DOHH2 (cell line): ENCODE results near the gene LILRB5.

Experiments used
- H3F3A ChIP-seq: fragments of 200-600 bp; sonication (generic), shearing (Covaris generic); 2 replicates; pipeline ENCODE4 v1.6.0; 2016; ENCODE audit warnings: antibody characterized with exemption, mild to moderate bottlenecking; ENCODE audit not compliant: control insufficient read depth, insufficient read depth
- H3K27ac ChIP-seq: fragments of 200-600 bp; sonication (generic); 2 replicates; pipeline ENCODE4 v1.5.1; 2014; ENCODE audit warnings: low read depth, mild to moderate bottlenecking, low read length, moderate library complexity
- H3K27me3 ChIP-seq: fragments of 200-600 bp; sonication (generic); 2 replicates; pipeline ENCODE4 v1.6.1; 2014; ENCODE audit warnings: mild to moderate bottlenecking, low read length, mixed read lengths; ENCODE audit not compliant: control insufficient read depth
- H3K36me3 ChIP-seq: fragments of 200-600 bp; sonication (generic); 2 replicates; pipeline ENCODE4 v1.6.1; 2014; ENCODE audit warnings: mild to moderate bottlenecking, low read length, moderate library complexity, mixed read lengths; ENCODE audit not compliant: control insufficient read depth
- H3K4me1 ChIP-seq: fragments of 200-600 bp; sonication (generic); 2 replicates; pipeline ENCODE4 v1.6.1; 2014; ENCODE audit warnings: mild to moderate bottlenecking, low read length, mixed read lengths; ENCODE audit not compliant: control insufficient read depth
- H3K4me2 ChIP-seq: fragments of 200-600 bp; sonication (generic); 2 replicates; pipeline ENCODE4 v1.6.0; 2014; ENCODE audit warnings: mild to moderate bottlenecking, low read length, moderate library complexity
- H3K4me3 ChIP-seq: fragments of 200-600 bp; sonication (generic); 2 replicates; pipeline ENCODE4 v1.5.1; 2014; ENCODE audit warnings: mild to moderate bottlenecking, low read length, mixed read lengths
- H3K79me2 ChIP-seq: fragments of 200-600 bp; sonication (generic); 2 replicates; pipeline ENCODE4 v1.6.1; 2014; ENCODE audit warnings: mild to moderate bottlenecking, low read length, mixed read lengths; ENCODE audit not compliant: control insufficient read depth
- H3K9me2 ChIP-seq: fragments of 200-600 bp; sonication (generic); replicated peaks from 2 replicates; pipeline ENCODE4 v1.6.1; 2014; ENCODE audit warnings: mild to moderate bottlenecking, low read length, mixed read lengths; ENCODE audit not compliant: control insufficient read depth
- H3K9me3 ChIP-seq: fragments of 200-600 bp; sonication (generic); 2 replicates; pipeline ENCODE4 v1.6.1; 2014; ENCODE audit warnings: antibody characterized with exemption, low read length, mixed read lengths; ENCODE audit not compliant: control insufficient read depth, insufficient read depth
- H4K20me1 ChIP-seq: fragments of 200-600 bp; sonication (generic); 2 replicates; pipeline ENCODE4 v1.6.0; 2014; ENCODE audit warnings: low read depth, mild to moderate bottlenecking, antibody characterized with exemption, low read length, moderate library complexity; ENCODE audit not compliant: control insufficient read depth, insufficient read depth
- CTCF ChIP-seq: fragments of 200-600 bp; sonication (generic); IDR thresholded peaks from one replicate; pipeline ENCODE4 v1.5.1; 2014; ENCODE audit warnings: antibody characterized with exemption, mild to moderate bottlenecking, low read depth, low read length; ENCODE audit not compliant: poor library complexity, severe bottlenecking
- EZH2phosphoT487 ChIP-seq: fragments of 200-600 bp; sonication (generic); IDR thresholded peaks from 2 replicates; pipeline ENCODE4 v1.6.1; 2017; ENCODE audit warnings: borderline replicate concordance, mild to moderate bottlenecking, antibody characterized with exemption, low read length, moderate library complexity, mixed read lengths

The LILRB5 gene

GRCh38 chr19:54268936-54269335 lies 11.9 kb upstream of the LILRB5 start:
- Histone ChIP-seq H3K9me2 (no peaks in the 10 kb centered on the region), H3K4me1 (no peaks in the 10 kb centered on the region), H3K27ac (no peak overlapping the region), H3K4me2 (no peak overlapping the region), H4K20me1 (no peaks in the 10 kb centered on the region), H3K27me3 (peaks cover 34% of the 10 kb centered on the region), H3K9me3 (no peaks in the 10 kb centered on the region), H3K4me3 (no peak overlapping the region), H3F3A (no peaks in the 10 kb centered on the region), H3K36me3 (no peaks in the 10 kb centered on the region), H3K79me2 (no peaks in the 10 kb centered on the region)
- TF ChIP-seq CTCF, result no peak

- Histone ChIP-seq H3K27ac (no peak overlapping the region), H3K4me1 (no peaks in the 10 kb centered on the region), H3K4me3 (no peak overlapping the region), H3F3A (no peaks in the 10 kb centered on the region), H3K4me2 (no peak overlapping the region), H3K27me3 (peaks cover 30% of the 10 kb centered on the region), H3K9me3 (no peaks in the 10 kb centered on the region), H4K20me1 (no peaks in the 10 kb centered on the region), H3K79me2 (no peaks in the 10 kb centered on the region), H3K9me2 (no peaks in the 10 kb centered on the region), H3K36me3 (no peaks in the 10 kb centered on the region)
- peak; percentile 84 for TF ChIP-seq CTCF
- TF ChIP-seq EZH2phosphoT487, result no peak
Observed at GRCh38 chr19:54266133-54266532, 9.1 kb upstream of the LILRB5 start.

GRCh38 chr19:54262470-54262869 lies 5.4 kb upstream of the LILRB5 start:
- Histone ChIP-seq H3K27ac (no peak overlapping the region), H3K4me3 (no peak overlapping the region), H4K20me1 (no peaks in the 10 kb centered on the region), H3K27me3 (peaks cover 10% of the 10 kb centered on the region; the same call in 1 of the 2 replicates), H3K4me1 (no peaks in the 10 kb centered on the region), H3K79me2 (no peaks in the 10 kb centered on the region), H3K4me2 (no peak overlapping the region), H3K36me3 (no peaks in the 10 kb centered on the region), H3K9me3 (no peaks in the 10 kb centered on the region), H3F3A (no peaks in the 10 kb centered on the region), H3K9me2 (no peaks in the 10 kb centered on the region)
- TF ChIP-seq CTCF, result no peak
- TF ChIP-seq EZH2phosphoT487, result no peak

- H3F3A ChIP-seq, result no peaks in the 10 kb centered on the region
- no peak overlapping the region for H3K4me2 ChIP-seq
- H4K20me1 ChIP-seq, result no peaks in the 10 kb centered on the region
- TF ChIP-seq EZH2phosphoT487, result no peak
- no peak for TF ChIP-seq CTCF
- H3K9me2 ChIP-seq, result no peaks in the 10 kb centered on the region
- H3K4me3 ChIP-seq, result no peak overlapping the region
- no peaks in the 10 kb centered on the region for H3K9me3 ChIP-seq
- no peak overlapping the region for H3K27ac ChIP-seq
- H3K27me3 ChIP-seq, result peaks cover 12% of the 10 kb centered on the region
- no peaks in the 10 kb centered on the region for H3K4me1 ChIP-seq
- H3K79me2 ChIP-seq, result no peaks in the 10 kb centered on the region
- H3K36me3 ChIP-seq, result no peaks in the 10 kb centered on the region
Observed at GRCh38 chr19:54262066-54262465, 5.0 kb upstream of the LILRB5 start.
